SK-N-SH (cell line): ENCODE data around the gene HS1BP3. TPM values are rescaled to one million over a fixed set of nuclear protein-coding genes. Genes with fewer than 3 reads are reported as not detected.

ENCODE experiments used
- CTCF ChIA-PET: fragments of 300-600, 350-600 bp; formaldehyde crosslinking; extraction: SDS; loops from one replicate; lab custom pipeline; 2021; lab: Yijun Ruan, JAX
- POLR2A ChIA-PET: fragments of 350-600 bp; sonication (Branson Sonifier 250); formaldehyde crosslinking; extraction: SDS; loops from one replicate; lab custom pipeline; 2020; ENCODE audit warnings: antibody characterized with exemption, inconsistent platforms; lab: Yijun Ruan, JAX
- DNase-seq: peaks from one replicate; pipeline ENCODE4 v3.0.0; 2012
- H2AFZ ChIP-seq: fragments of 200-600 bp; sonication (generic); 2 replicates; pipeline ENCODE4 v1.8.1; 2016; ENCODE audit warnings: antibody characterized with exemption, mild to moderate bottlenecking, low read depth
- H3F3A ChIP-seq: fragments of 200-600 bp; sonication (generic); replicated peaks from 2 replicates; pipeline ENCODE3; 2016; ENCODE audit warnings: antibody characterized with exemption, mild to moderate bottlenecking; ENCODE audit not compliant: insufficient read depth
- H3K27ac ChIP-seq, 2 experiments: fragments of 200-500 bp in 1 of 2; fragments of 200-600 bp in 1 of 2; sonication (Bioruptor generic) in 1 of 2; sonication (generic), shearing (Covaris generic) in 1 of 2; 2 replicates each; pipeline versions ENCODE4 v1.5.1 to v1.6.1; 2014 to 2016; ENCODE audit warnings: low read depth in 2 of 2, inconsistent platforms in 1 of 2, low read length in 1 of 2, mild to moderate bottlenecking in 1 of 2, mixed read lengths in 1 of 2
- H3K27me3 ChIP-seq: fragments of 200-600 bp; sonication (generic), shearing (Covaris generic); 2 replicates; pipeline ENCODE4 v1.6.1; 2016; ENCODE audit warnings: mixed run types; ENCODE audit not compliant: insufficient read depth
- H3K36me3 ChIP-seq, 2 experiments: fragments of 200-500 bp in 1 of 2; fragments of 200-600 bp in 1 of 2; sonication (Bioruptor generic) in 1 of 2; sonication (generic) in 1 of 2; replicated peaks in 1 of 2; 2 replicates each; pipeline versions ENCODE3 to v1.5.1; 2014 to 2016; ENCODE audit warnings: low read length in 1 of 2, mild to moderate bottlenecking in 1 of 2; ENCODE audit not compliant: insufficient read depth in 2 of 2, control insufficient read depth in 1 of 2
- H3K4me1 ChIP-seq, 2 experiments: fragments of 200-500 bp in 1 of 2; fragments of 200-600 bp in 1 of 2; sonication (Bioruptor generic) in 1 of 2; sonication (generic), shearing (Covaris generic) in 1 of 2; 2 replicates each; pipeline versions ENCODE4 v1.5.1 to v1.6.1; 2014 to 2016; ENCODE audit warnings: low read depth in 1 of 2, low read length in 1 of 2, mixed run types in 1 of 2; ENCODE audit not compliant: insufficient read depth in 2 of 2, control insufficient read depth in 1 of 2
- H3K4me2 ChIP-seq: fragments of 200-600 bp; sonication (generic), shearing (Covaris generic); 2 replicates; pipeline ENCODE4 v1.6.1; 2017; ENCODE audit warnings: mixed run types
- H3K4me3 ChIP-seq, 2 experiments: fragments of 200-500 bp in 1 of 2; fragments of 200-600 bp in 1 of 2; sonication (Bioruptor generic) in 1 of 2; sonication (generic), shearing (Covaris generic) in 1 of 2; 2 replicates each; pipeline versions ENCODE4 v1.5.1 to v1.8.1; 2014 to 2016; ENCODE audit warnings: low read depth in 2 of 2, inconsistent platforms in 1 of 2, low read length in 1 of 2, mild to moderate bottlenecking in 1 of 2, mixed read lengths in 1 of 2, moderate library complexity in 1 of 2
- H3K79me2 ChIP-seq: fragments of 200-600 bp; sonication (generic); 2 replicates; pipeline ENCODE4 v1.8.1; 2017; ENCODE audit warnings: mild to moderate bottlenecking; ENCODE audit not compliant: insufficient read depth
- H3K9ac ChIP-seq: fragments of 200-600 bp; sonication (generic); 2 replicates; pipeline ENCODE4 v1.6.1; 2017; ENCODE audit warnings: mixed run types
- H3K9me2 ChIP-seq: fragments of 200-600 bp; sonication (generic); 2 replicates; pipeline ENCODE4 v1.6.1; 2017; ENCODE audit warnings: mixed run types
- H3K9me3 ChIP-seq: fragments of 200-600 bp; sonication (generic); 2 replicates; pipeline ENCODE4 v1.6.1; 2017; ENCODE audit warnings: mixed run types, mild to moderate bottlenecking, moderate library complexity
- H4K20me1 ChIP-seq: fragments of 200-600 bp; sonication (generic); 2 replicates; pipeline ENCODE4 v1.6.1; 2017; ENCODE audit warnings: mild to moderate bottlenecking, mixed run types; ENCODE audit not compliant: insufficient read depth
- FOXJ3 ChIP-seq: sonication (generic); formaldehyde crosslinking; IDR thresholded peaks from 2 replicates; pipeline ENCODE4 v1.5.1; 2020; ENCODE audit warnings: mild to moderate bottlenecking, missing genetic modification reagents
- FOXM1 ChIP-seq: IDR thresholded peaks from 2 replicates; pipeline ENCODE4 v1.4.0; 2012; ENCODE audit warnings: low read depth, mild to moderate bottlenecking
- GABPA ChIP-seq: IDR thresholded peaks from 2 replicates; pipeline ENCODE4 v1.4.0; 2012; ENCODE audit warnings: low read depth, mild to moderate bottlenecking
- MEF2A ChIP-seq: IDR thresholded peaks from 2 replicates; pipeline ENCODE4 v1.4.0; 2012; ENCODE audit warnings: low read depth, borderline replicate concordance
- NFIC ChIP-seq: IDR thresholded peaks from 2 replicates; pipeline ENCODE4 v1.4.0; 2012; ENCODE audit warnings: borderline replicate concordance
- POLR2AphosphoS5 ChIP-seq: IDR thresholded peaks from 2 replicates; pipeline ENCODE4 v1.6.1; 2012; ENCODE audit warnings: low read depth, low read length
- RXRA ChIP-seq: IDR thresholded peaks from 2 replicates; pipeline ENCODE4 v1.4.0; 2012; ENCODE audit warnings: low read depth, mild to moderate bottlenecking, borderline replicate concordance
- TAF1 ChIP-seq: IDR thresholded peaks from 2 replicates; pipeline ENCODE4 v1.6.1; 2012; ENCODE audit warnings: low read depth, mild to moderate bottlenecking, low read length, moderate library complexity, borderline replicate concordance
- TCF12 ChIP-seq: IDR thresholded peaks from 2 replicates; pipeline ENCODE4 v1.4.0; 2012
- TEAD4 ChIP-seq: IDR thresholded peaks from 2 replicates; pipeline ENCODE4 v1.4.0; 2012; ENCODE audit warnings: mild to moderate bottlenecking, borderline replicate concordance; ENCODE audit not compliant: insufficient read depth
- WGBS: methylation state at CpG from one replicate; pipeline ENCODE4 v1.1.6; 2017; ENCODE audit warnings: low lambda C conversion rate; 5-methylcytosine and 5-hydroxymethylcytosine counted together
- polyA plus RNA-seq, 3 experiments: library from polyadenylated mRNA; depleted of rRNA; stranded (reverse); fragments of >200 nt; gene quantifications; 2 replicates each; pipeline ENCODE4 v1.2.3, GENCODE V29; 2012
- TF ChIP-seq, protein P1 (sequence below): IDR thresholded peaks from 2 replicates; pipeline ENCODE4; 2012
- TF ChIP-seq, protein P2 (sequence below): fragments of 150-350 bp; IDR thresholded peaks from 2 replicates; pipeline ENCODE4 v1.6.1; 2016; ENCODE audit warnings: mild to moderate bottlenecking, low read depth, low read length
- TF ChIP-seq, protein P3 (sequence below): fragments of 150-350 bp; IDR thresholded peaks from 2 replicates; pipeline ENCODE4 v1.6.1; 2017; ENCODE audit warnings: antibody characterized with exemption, low read length, low read depth, borderline replicate concordance
- TF ChIP-seq, protein P4 (sequence below): IDR thresholded peaks from 2 replicates; pipeline ENCODE4 v1.4.0; 2012; ENCODE audit warnings: low read depth
- TF ChIP-seq, protein P5 (sequence below): IDR thresholded peaks from 2 replicates; pipeline ENCODE4 v1.6.1; 2012; ENCODE audit warnings: mild to moderate bottlenecking, low read depth, low read length, moderate library complexity

The HS1BP3 gene
- polyA plus RNA-seq, 1 of the 3 experiments (the other 2 are of a cell fraction): 20.1 TPM

DNA sequence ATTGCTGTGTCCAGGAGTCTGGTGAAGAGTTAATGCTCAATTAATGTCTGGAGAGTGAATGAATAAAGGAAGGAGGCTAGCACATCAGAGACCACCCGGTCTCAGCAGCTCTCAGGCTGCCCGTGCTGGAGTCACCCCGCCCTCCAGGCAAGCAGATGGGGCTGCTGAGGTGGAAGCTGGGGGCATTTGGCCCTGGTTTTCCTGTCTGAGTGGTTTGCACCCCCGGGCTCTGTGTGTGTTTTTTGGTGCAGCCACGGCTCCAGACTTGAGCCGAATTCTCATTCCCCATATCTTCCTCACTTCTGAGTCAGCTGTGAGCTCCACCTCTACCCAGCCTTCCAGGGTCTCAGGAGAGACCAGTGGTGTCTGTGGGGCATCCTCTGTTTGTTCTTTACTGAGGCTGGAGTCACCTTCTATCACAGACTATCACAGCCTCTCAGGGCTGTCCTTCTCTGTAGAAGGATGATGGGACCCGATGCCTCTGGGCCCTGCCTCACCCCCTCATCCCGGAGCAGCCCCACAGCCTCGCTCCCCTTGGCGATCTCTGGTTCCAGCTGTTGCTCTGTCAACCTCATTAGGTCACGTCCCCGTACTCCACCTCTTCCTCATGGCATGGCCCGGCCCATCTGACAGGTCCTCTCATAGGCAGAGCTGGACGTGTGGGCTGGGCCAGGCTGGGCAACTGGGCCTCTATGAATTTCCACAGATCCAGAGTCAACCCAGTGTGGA, 60.8 kb downstream of the HS1BP3 start:
- TF ChIP-seq, protein P1, sequence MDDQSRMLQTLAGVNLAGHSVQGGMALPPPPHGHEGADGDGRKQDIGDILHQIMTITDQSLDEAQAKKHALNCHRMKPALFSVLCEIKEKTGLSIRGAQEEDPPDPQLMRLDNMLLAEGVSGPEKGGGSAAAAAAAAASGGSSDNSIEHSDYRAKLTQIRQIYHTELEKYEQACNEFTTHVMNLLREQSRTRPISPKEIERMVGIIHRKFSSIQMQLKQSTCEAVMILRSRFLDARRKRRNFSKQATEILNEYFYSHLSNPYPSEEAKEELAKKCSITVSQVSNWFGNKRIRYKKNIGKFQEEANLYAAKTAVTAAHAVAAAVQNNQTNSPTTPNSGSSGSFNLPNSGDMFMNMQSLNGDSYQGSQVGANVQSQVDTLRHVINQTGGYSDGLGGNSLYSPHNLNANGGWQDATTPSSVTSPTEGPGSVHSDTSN: no peak
- no peak for TF ChIP-seq TAF1
- no peak for TF ChIP-seq MEF2A
- no peak for TF ChIP-seq TCF12
- TF ChIP-seq TEAD4: no peak
- no peak for TF ChIP-seq FOXJ3
- no peak for TF ChIP-seq RXRA
- TF ChIP-seq, protein P2, sequence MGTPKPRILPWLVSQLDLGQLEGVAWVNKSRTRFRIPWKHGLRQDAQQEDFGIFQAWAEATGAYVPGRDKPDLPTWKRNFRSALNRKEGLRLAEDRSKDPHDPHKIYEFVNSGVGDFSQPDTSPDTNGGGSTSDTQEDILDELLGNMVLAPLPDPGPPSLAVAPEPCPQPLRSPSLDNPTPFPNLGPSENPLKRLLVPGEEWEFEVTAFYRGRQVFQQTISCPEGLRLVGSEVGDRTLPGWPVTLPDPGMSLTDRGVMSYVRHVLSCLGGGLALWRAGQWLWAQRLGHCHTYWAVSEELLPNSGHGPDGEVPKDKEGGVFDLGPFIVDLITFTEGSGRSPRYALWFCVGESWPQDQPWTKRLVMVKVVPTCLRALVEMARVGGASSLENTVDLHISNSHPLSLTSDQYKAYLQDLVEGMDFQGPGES: no peak
- no peak for TF ChIP-seq GABPA
- TF ChIP-seq, protein P3, sequence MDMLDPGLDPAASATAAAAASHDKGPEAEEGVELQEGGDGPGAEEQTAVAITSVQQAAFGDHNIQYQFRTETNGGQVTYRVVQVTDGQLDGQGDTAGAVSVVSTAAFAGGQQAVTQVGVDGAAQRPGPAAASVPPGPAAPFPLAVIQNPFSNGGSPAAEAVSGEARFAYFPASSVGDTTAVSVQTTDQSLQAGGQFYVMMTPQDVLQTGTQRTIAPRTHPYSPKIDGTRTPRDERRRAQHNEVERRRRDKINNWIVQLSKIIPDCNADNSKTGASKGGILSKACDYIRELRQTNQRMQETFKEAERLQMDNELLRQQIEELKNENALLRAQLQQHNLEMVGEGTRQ: no peak
- TF ChIP-seq NFIC: no peak
- TF ChIP-seq, protein P4, sequence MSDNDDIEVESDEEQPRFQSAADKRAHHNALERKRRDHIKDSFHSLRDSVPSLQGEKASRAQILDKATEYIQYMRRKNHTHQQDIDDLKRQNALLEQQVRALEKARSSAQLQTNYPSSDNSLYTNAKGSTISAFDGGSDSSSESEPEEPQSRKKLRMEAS: no peak
- no peak for TF ChIP-seq POLR2AphosphoS5
- no peak for TF ChIP-seq FOXM1
- TF ChIP-seq, protein P5, sequence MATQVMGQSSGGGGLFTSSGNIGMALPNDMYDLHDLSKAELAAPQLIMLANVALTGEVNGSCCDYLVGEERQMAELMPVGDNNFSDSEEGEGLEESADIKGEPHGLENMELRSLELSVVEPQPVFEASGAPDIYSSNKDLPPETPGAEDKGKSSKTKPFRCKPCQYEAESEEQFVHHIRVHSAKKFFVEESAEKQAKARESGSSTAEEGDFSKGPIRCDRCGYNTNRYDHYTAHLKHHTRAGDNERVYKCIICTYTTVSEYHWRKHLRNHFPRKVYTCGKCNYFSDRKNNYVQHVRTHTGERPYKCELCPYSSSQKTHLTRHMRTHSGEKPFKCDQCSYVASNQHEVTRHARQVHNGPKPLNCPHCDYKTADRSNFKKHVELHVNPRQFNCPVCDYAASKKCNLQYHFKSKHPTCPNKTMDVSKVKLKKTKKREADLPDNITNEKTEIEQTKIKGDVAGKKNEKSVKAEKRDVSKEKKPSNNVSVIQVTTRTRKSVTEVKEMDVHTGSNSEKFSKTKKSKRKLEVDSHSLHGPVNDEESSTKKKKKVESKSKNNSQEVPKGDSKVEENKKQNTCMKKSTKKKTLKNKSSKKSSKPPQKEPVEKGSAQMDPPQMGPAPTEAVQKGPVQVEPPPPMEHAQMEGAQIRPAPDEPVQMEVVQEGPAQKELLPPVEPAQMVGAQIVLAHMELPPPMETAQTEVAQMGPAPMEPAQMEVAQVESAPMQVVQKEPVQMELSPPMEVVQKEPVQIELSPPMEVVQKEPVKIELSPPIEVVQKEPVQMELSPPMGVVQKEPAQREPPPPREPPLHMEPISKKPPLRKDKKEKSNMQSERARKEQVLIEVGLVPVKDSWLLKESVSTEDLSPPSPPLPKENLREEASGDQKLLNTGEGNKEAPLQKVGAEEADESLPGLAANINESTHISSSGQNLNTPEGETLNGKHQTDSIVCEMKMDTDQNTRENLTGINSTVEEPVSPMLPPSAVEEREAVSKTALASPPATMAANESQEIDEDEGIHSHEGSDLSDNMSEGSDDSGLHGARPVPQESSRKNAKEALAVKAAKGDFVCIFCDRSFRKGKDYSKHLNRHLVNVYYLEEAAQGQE: no peak
- WGBS: 82% methylated on average over 14 of the region's 14 CpGs
- CTCF ChIA-PET: interaction anchor here (0.8 to 2.5 kb wide), 11 partner anchors 9 to 211 kb away, joined by 3 to 11 read pairs (median 4); no protein-coding TSS in a partner anchor
- H3K4me1 ChIP-seq: peaks cover 9 to 18% of the 10 kb centered on the region in 2 experiments; a peak in 2 of 4 replicates
- no peaks in the 10 kb centered on the region for H3K36me3 ChIP-seq
- H3K27me3 ChIP-seq: no peaks in the 10 kb centered on the region
- H3K27ac ChIP-seq: no peak overlapping the region
- no peaks in the 10 kb centered on the region for H4K20me1 ChIP-seq
- H3K9me2 ChIP-seq: no peaks in the 10 kb centered on the region
- POLR2A ChIA-PET: interaction anchor here (4.6 kb wide), 1 partner anchor 142 kb away, joined by 24 read pairs; the partner anchor contains the start of gene RHOB
- peaks cover 2% of the 10 kb centered on the region for H3F3A ChIP-seq
- H3K79me2 ChIP-seq: no peaks in the 10 kb centered on the region
- H3K9me3 ChIP-seq: no peaks in the 10 kb centered on the region
- H2AFZ ChIP-seq: no peak overlapping the region
- H3K4me2 ChIP-seq: no peak overlapping the region
- DNase-seq: no peak
- no peak overlapping the region for H3K9ac ChIP-seq
- H3K4me3 ChIP-seq: no peak overlapping the region
